Osteoblast (primary cell): Measurements from ENCODE around the gene ACIN1. TPM values are rescaled to one million over a fixed set of nuclear protein-coding genes. Genes with fewer than 3 reads are reported as not detected.

Experiments used
- DNase-seq: peaks from one replicate; pipeline ENCODE4 v3.0.0; 2011; ENCODE audit warnings: low spot score, mixed read lengths; ENCODE audit not compliant: insufficient read length; ENCODE audit errors: missing footprints
- H2AFZ ChIP-seq: 2 replicates; pipeline ENCODE4 v1.6.0; 2011; ENCODE audit warnings: mild to moderate bottlenecking, low read length
- H3K27ac ChIP-seq: 2 replicates; pipeline ENCODE4 v1.5.1; 2011; ENCODE audit warnings: mild to moderate bottlenecking, low read depth, low read length, moderate library complexity
- H3K27me3 ChIP-seq: 2 replicates; pipeline ENCODE4 v1.6.0; 2012; ENCODE audit warnings: mild to moderate bottlenecking, control low read depth, inconsistent platforms, low read length, moderate library complexity; ENCODE audit not compliant: insufficient read depth
- H3K36me3 ChIP-seq: 2 replicates; pipeline ENCODE4 v1.5.1; 2011; ENCODE audit warnings: mild to moderate bottlenecking, low read length, control low read depth, moderate library complexity; ENCODE audit not compliant: insufficient read depth
- H3K4me1 ChIP-seq: 2 replicates; pipeline ENCODE4 v1.5.1; 2011; ENCODE audit warnings: mild to moderate bottlenecking, low read length, control low read depth, moderate library complexity; ENCODE audit not compliant: insufficient read depth
- H3K4me2 ChIP-seq: 2 replicates; pipeline ENCODE4 v1.6.0; 2011; ENCODE audit warnings: mild to moderate bottlenecking, low read length; ENCODE audit not compliant: insufficient read depth
- H3K4me3 ChIP-seq: fragments of 200-600 bp; sonication (generic); 3 replicates; pipeline ENCODE4 v1.5.1; 2012; ENCODE audit warnings: mild to moderate bottlenecking, low read length, inconsistent platforms; ENCODE audit not compliant: insufficient read depth
- H3K79me2 ChIP-seq: 2 replicates; pipeline ENCODE4 v1.6.0; 2012; ENCODE audit warnings: mild to moderate bottlenecking, low read length, control low read depth, inconsistent platforms; ENCODE audit not compliant: insufficient read depth
- H3K9me3 ChIP-seq: 2 replicates; pipeline ENCODE4 v1.5.1; 2011; ENCODE audit warnings: low read depth, low read length, control low read depth
- H4K20me1 ChIP-seq: 2 replicates; pipeline ENCODE4 v1.6.0; 2012; ENCODE audit warnings: mild to moderate bottlenecking, low read length, control low read depth; ENCODE audit not compliant: insufficient read depth
- total RNA-seq: library from RNA; depleted of rRNA; stranded (reverse); fragments of >200 nt; gene quantifications from 2 replicates; pipeline ENCODE4 v1.2.3, GENCODE V29; 2012
- TF ChIP-seq, protein P1 (sequence below): IDR thresholded peaks from 2 replicates; pipeline ENCODE4 v1.5.1; 2011; ENCODE audit warnings: mild to moderate bottlenecking, low read depth, low read length, moderate library complexity; ENCODE audit errors: extremely low read depth

ACIN1 gene
- total RNA-seq, 1 donor, result 90.5 TPM

DNA sequence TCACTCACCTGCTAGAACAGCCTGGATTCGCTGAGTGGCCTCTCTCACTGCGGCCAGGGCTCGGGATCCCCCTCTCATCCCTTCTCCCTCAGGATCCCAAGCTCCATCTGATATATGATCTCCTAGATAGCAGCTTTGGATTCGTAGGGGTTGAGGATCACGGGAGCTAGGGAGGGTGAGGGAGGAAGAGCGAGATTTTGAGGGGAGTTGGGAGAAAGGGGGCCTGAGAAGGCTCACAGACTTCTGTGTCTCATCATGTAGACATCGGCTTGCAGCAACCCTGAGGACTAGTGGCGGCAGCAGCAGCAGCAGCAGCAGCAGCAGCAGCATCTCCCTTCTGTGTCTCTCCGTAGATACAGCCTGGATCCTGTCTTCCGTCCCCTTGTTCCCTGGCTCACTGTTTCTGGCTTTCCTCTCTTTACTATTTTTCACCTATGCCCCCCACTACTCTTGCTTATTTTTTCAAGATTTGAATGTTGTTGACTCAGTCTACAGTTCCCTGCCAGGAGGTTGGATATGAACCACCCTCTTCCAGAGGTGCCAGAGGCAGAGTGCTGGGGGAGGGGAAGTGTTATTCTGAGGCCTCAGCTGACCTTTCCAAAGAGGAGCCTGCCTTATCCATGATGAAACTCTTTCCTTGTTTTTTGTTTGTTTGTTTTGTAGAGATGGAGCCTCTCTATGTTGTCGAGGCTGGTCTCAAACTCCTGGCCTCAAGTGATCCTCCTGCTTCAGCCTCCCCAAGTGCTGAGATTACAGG is 9.8 kb upstream of the ACIN1 start, which contains the start of gene CIROP:
Gene CIROP (minus strand): TSS at position 399 of the 757 bp plus-strand sequence. CDS start 69 bp downstream, at position 330.
- Histone ChIP-seq H3K36me3 (peaks cover under 1% of the 10 kb centered on the region), H2AFZ (peak within 1 kb of the TSS; percentile 35), H3K27me3 (no peaks in the 10 kb centered on the region), H3K79me2 (peaks cover under 1% of the 10 kb centered on the region), H3K4me3 (no peak within 1 kb of the TSS), H3K27ac (no peak within 1 kb of the TSS), H3K4me2 (no peak within 1 kb of the TSS), H4K20me1 (peaks cover 1% of the 10 kb centered on the region), H3K9me3 (no peaks in the 10 kb centered on the region), H3K4me1 (no peaks in the 10 kb centered on the region)
- no peak for DNase-seq
- TF ChIP-seq, protein P1, sequence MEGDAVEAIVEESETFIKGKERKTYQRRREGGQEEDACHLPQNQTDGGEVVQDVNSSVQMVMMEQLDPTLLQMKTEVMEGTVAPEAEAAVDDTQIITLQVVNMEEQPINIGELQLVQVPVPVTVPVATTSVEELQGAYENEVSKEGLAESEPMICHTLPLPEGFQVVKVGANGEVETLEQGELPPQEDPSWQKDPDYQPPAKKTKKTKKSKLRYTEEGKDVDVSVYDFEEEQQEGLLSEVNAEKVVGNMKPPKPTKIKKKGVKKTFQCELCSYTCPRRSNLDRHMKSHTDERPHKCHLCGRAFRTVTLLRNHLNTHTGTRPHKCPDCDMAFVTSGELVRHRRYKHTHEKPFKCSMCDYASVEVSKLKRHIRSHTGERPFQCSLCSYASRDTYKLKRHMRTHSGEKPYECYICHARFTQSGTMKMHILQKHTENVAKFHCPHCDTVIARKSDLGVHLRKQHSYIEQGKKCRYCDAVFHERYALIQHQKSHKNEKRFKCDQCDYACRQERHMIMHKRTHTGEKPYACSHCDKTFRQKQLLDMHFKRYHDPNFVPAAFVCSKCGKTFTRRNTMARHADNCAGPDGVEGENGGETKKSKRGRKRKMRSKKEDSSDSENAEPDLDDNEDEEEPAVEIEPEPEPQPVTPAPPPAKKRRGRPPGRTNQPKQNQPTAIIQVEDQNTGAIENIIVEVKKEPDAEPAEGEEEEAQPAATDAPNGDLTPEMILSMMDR, result no peak

DNA sequence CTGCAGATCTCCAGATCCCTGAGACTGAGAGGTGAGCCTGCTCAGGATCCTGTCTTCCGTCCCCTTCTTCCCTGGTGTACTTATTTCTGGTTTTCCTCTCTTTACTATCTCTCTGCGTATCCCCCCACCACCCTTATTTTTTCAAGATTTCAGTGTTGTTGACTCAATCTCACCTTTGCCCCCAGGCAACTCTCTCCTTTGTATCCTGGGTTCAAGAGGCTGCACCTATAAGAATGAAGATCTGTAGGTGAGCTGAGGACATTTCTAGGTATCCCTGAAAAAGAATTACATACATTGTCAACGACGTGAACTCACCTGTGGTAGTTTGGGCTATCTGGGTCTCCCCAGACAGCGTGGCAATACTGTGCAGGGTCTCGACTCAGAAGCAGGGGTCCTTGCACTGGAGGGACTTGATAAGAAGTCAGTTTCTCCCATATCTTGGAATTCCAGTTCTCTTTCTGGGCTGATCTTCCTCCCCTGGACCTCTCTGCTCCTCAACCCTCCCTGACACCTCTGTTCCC is 9.2 kb upstream of the ACIN1 start:
- H4K20me1 ChIP-seq, result peaks cover 6% of the 10 kb centered on the region
- H3K79me2 ChIP-seq, result peaks cover 6% of the 10 kb centered on the region
- no peaks in the 10 kb centered on the region for H3K27me3 ChIP-seq
- no peaks in the 10 kb centered on the region for H3K4me1 ChIP-seq
- no peak for DNase-seq
- H3K4me3 ChIP-seq, result no peak overlapping the region
- no peaks in the 10 kb centered on the region for H3K9me3 ChIP-seq
- no peak overlapping the region for H3K27ac ChIP-seq
- H2AFZ ChIP-seq, result no peak overlapping the region
- TF ChIP-seq, protein P1, result no peak
- no peak overlapping the region for H3K4me2 ChIP-seq
- peaks cover 7% of the 10 kb centered on the region for H3K36me3 ChIP-seq

DNA sequence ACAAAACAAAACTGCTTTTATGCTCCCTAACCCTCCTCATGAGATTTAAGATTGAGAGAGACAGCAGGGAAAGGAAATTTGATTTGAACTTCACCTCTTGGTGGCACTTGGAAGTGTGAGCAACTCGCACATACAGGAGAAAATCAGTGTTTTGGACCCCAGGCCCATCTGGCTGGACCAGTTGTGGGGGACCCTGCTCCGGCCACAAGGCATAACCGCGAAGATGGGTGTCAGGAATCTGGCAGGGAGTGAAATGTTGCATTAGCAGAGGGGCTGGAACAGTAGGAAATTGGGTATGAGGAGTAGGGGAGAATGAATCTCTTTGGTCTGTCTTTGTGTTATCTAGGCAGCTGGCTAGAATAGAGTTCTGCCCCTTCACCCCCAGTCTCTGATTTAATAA is 8.6 kb upstream of the ACIN1 start:
- TF ChIP-seq, protein P1, result no peak
- Histone ChIP-seq H3K79me2 (peaks cover 11% of the 10 kb centered on the region), H3K36me3 (peaks cover 12% of the 10 kb centered on the region), H4K20me1 (peaks cover 12% of the 10 kb centered on the region), H2AFZ (no peak overlapping the region), H3K4me2 (no peak overlapping the region), H3K4me1 (no peaks in the 10 kb centered on the region), H3K9me3 (no peaks in the 10 kb centered on the region), H3K4me3 (no peak overlapping the region), H3K27me3 (no peaks in the 10 kb centered on the region), H3K27ac (no peak overlapping the region)
- no peak for DNase-seq

DNA sequence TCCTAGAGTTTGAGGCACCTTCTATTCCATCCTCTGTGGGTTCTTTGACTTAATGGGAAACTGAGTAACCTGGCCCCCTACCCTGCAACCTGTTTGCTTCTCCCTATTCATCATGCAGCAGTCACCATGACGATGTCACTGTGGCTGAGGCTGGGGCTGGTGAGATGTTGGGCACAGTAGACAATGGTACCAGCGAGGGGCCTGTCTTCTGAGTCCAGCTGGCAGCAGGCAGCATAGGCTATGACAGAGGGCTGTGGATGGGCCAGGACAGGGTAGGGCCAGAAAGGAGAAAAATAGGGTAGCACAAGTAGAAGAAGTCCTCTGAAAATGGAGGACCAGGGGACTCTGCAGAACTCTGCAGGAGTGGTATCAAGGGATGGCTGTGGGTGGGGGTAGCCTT is 7.9 kb upstream of the ACIN1 start:
- H3K36me3 ChIP-seq, result peaks cover 19% of the 10 kb centered on the region
- H3K79me2 ChIP-seq, result peaks cover 19% of the 10 kb centered on the region
- H4K20me1 ChIP-seq, result peaks cover 20% of the 10 kb centered on the region
- H3K27me3 ChIP-seq, result no peaks in the 10 kb centered on the region
- TF ChIP-seq, protein P1, result no peak
- no peak overlapping the region for H3K4me3 ChIP-seq
- no peak overlapping the region for H2AFZ ChIP-seq
- H3K4me1 ChIP-seq, result no peaks in the 10 kb centered on the region
- H3K4me2 ChIP-seq, result no peak overlapping the region
- no peak overlapping the region for H3K27ac ChIP-seq
- DNase-seq, result no peak
- H3K9me3 ChIP-seq, result no peaks in the 10 kb centered on the region
